ENCODE results near the gene HPCA.

DNA sequence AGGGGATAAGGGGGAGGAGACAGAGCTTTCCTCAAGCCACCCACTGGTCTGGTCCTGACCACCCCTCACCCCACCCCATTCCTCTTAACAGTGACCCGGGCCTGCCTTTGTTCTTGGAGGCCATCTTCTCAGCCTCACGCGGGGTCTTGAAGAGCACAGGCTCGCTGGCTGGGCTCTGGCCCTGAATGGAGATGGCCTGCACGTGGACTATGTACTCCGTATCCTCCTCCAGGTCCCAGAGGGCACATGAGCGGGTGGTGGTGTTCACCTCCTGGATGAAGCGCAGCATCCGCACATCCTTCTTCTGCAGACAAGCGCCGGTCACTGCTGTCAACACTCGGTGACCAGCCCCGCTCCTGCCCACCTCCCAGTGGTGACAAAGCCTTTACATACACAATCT lies 18.2 kb upstream of the HPCA start:
- TF ChIP-seq, protein P1, sequence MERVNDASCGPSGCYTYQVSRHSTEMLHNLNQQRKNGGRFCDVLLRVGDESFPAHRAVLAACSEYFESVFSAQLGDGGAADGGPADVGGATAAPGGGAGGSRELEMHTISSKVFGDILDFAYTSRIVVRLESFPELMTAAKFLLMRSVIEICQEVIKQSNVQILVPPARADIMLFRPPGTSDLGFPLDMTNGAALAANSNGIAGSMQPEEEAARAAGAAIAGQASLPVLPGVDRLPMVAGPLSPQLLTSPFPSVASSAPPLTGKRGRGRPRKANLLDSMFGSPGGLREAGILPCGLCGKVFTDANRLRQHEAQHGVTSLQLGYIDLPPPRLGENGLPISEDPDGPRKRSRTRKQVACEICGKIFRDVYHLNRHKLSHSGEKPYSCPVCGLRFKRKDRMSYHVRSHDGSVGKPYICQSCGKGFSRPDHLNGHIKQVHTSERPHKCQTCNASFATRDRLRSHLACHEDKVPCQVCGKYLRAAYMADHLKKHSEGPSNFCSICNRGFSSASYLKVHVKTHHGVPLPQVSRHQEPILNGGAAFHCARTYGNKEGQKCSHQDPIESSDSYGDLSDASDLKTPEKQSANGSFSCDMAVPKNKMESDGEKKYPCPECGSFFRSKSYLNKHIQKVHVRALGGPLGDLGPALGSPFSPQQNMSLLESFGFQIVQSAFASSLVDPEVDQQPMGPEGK (CRISPR knock-in tag; IDR thresholded peaks at IDR 0.05; ENCODE audit: borderline replicate concordance), result no peak
- TF ChIP-seq GLIS3 (CRISPR knock-in tag; IDR thresholded peaks at IDR 0.05) (no peak), SNAI2 (CRISPR knock-in tag; IDR thresholded peaks at IDR 0.05) (no peak), PPARA (CRISPR knock-in tag; IDR thresholded peaks at IDR 0.05; ENCODE audit: borderline replicate concordance) (no peak), ZFP30 (CRISPR knock-in tag; IDR thresholded peaks at IDR 0.05) (no peak)
